Naive B cell (primary cell): ENCODE data around the gene WNT2. TPM values are rescaled to one million over a fixed set of nuclear protein-coding genes. Genes with fewer than 3 reads are reported as not detected.
A peak's percentile ranks its signal among the peaks of the same experiment; 100 is the strongest.

ENCODE experiments used
- ATAC-seq, 2 donors: fragments of 150-1000 bp; cut with Tn5 transposase; 2 replicates each; pipeline ENCODE4 v1.10.0; 2021; ENCODE audit warnings: low read depth in 2 of 2, mild to moderate bottlenecking in 2 of 2, moderate library complexity in 2 of 2
- DNase-seq: peaks from one replicate; pipeline ENCODE4 v3.0.0; 2022
- H3K27ac Mint-ChIP-seq, 6 donors: one replicate each; pipeline ENCODE4 v1.8.0; 2020 to 2022; ENCODE audit warnings: mild to moderate bottlenecking in 6 of 6, mixed read lengths in 6 of 6, moderate library complexity in 5 of 6, inconsistent platforms in 2 of 6
- H3K27me3 Mint-ChIP-seq, 3 donors: one replicate each; pipeline ENCODE4 v1.8.0; 2021 to 2022; ENCODE audit warnings: mixed read lengths in 3 of 3, mild to moderate bottlenecking in 1 of 3
- H3K36me3 Mint-ChIP-seq, 2 donors: one replicate each; pipeline ENCODE4 v1.8.0; 2020 to 2022; ENCODE audit warnings: mixed read lengths in 2 of 2, inconsistent platforms in 1 of 2, mild to moderate bottlenecking in 1 of 2
- H3K4me1 Mint-ChIP-seq, 3 donors: one replicate each; pipeline ENCODE4 v1.8.0; 2020 to 2022; ENCODE audit warnings: mixed read lengths in 3 of 3, inconsistent platforms in 1 of 3, mild to moderate bottlenecking in 1 of 3, moderate library complexity in 1 of 3
- H3K4me3 Mint-ChIP-seq, 8 donors: one replicate each; pipeline ENCODE4 v1.8.0; 2020 to 2022; ENCODE audit warnings: mild to moderate bottlenecking in 8 of 8, mixed read lengths in 8 of 8, moderate library complexity in 8 of 8, inconsistent platforms in 2 of 8
- H3K9me3 Mint-ChIP-seq, 7 donors: one replicate each; pipeline ENCODE4 v1.8.0; 2020 to 2022; ENCODE audit warnings: mixed read lengths in 7 of 7, mild to moderate bottlenecking in 5 of 7, inconsistent platforms in 2 of 7, moderate library complexity in 1 of 7
- polyA plus RNA-seq, 6 donors: library from polyadenylated mRNA; unstranded; fragments of 300-500 nt; fragmentation: Illumina TruSeq; gene quantifications; one replicate each; pipeline ENCODE4 v1.2.3, GENCODE V29; 2021; ENCODE audit warnings: low read depth in 6 of 6

WNT2 gene
- not detected for polyA plus RNA-seq

- Mint-ChIP-seq H3K9me3 (peaks cover 0 to 28% (median 6%) of the 10 kb centered on the region in 7 donors), H3K36me3 (peaks cover 0 to 6% of the 10 kb centered on the region in 2 donors), H3K4me3 (peak within 1 kb of the TSS in 1 of 8 donors; percentile 70), H3K4me1 (peaks cover 0 to 5% (median 5%) of the 10 kb centered on the region in 3 donors), H3K27me3 (peaks cover 47 to 70% (median 69%) of the 10 kb centered on the region in 3 donors), H3K27ac (no peak within 1 kb of the TSS)
- DNase-seq (no peak), ATAC-seq (no peak)
Observed at GRCh38 chr7:117322741-117323304, at the start of gene WNT2. WNT2 (minus strand) TSS chr7:117323058; CDS start chr7:117322989, 69 bp downstream.

GRCh38 chr7:117372073-117372472, 49.2 kb upstream of the WNT2 start:
- Mint-ChIP-seq H3K27me3 (peaks cover 0 to 4% (median 0%) of the 10 kb centered on the region in 3 donors), H3K27ac (no peak overlapping the region), H3K4me3 (no peak overlapping the region), H3K9me3 (peaks cover 0 to 4% (median 0%) of the 10 kb centered on the region in 7 donors), H3K36me3 (no peaks in the 10 kb centered on the region), H3K4me1 (no peaks in the 10 kb centered on the region)
- ATAC-seq: no peak
- DNase-seq: no peak

- Mint-ChIP-seq H3K4me3 (no peak overlapping the region), H3K9me3 (peaks cover 0 to 4% (median 3%) of the 10 kb centered on the region in 7 donors), H3K27me3 (no peaks in the 10 kb centered on the region), H3K27ac (no peak overlapping the region), H3K36me3 (no peaks in the 10 kb centered on the region), H3K4me1 (no peaks in the 10 kb centered on the region)
- ATAC-seq (no peak), DNase-seq (no peak)
Observed at GRCh38 chr7:117364339-117365080, 41.7 kb upstream of the WNT2 start.

GRCh38 chr7:117362294-117362888, 39.5 kb upstream of the WNT2 start:
- Mint-ChIP-seq H3K27ac (no peak overlapping the region), H3K36me3 (no peaks in the 10 kb centered on the region), H3K9me3 (peaks cover 0 to 5% (median 3%) of the 10 kb centered on the region in 7 donors), H3K4me3 (no peak overlapping the region), H3K27me3 (no peaks in the 10 kb centered on the region), H3K4me1 (no peaks in the 10 kb centered on the region)
- DNase-seq (no peak), ATAC-seq (no peak)

- no peak for ATAC-seq
- Mint-ChIP-seq H3K4me3 (no peak overlapping the region), H3K27me3 (peaks cover 0 to 8% (median 8%) of the 10 kb centered on the region in 3 donors), H3K27ac (no peak overlapping the region), H3K4me1 (no peaks in the 10 kb centered on the region), H3K36me3 (no peaks in the 10 kb centered on the region), H3K9me3 (peaks cover 0 to 5% (median 0%) of the 10 kb centered on the region in 7 donors)
- DNase-seq: no peak
Observed at GRCh38 chr7:117350027-117350426, 27.2 kb upstream of the WNT2 start.

- no peak overlapping the region for H3K4me3 Mint-ChIP-seq
- no peaks in the 10 kb centered on the region for H3K36me3 Mint-ChIP-seq
- H3K27ac Mint-ChIP-seq: no peak overlapping the region
- H3K4me1 Mint-ChIP-seq: no peaks in the 10 kb centered on the region
- peaks cover 0 to 8% (median 8%) of the 10 kb centered on the region in 3 donors for H3K27me3 Mint-ChIP-seq
- ATAC-seq: no peak
- no peak for DNase-seq
- H3K9me3 Mint-ChIP-seq: peaks cover 0 to 5% (median 0%) of the 10 kb centered on the region in 7 donors
Observed at GRCh38 chr7:117349570-117349969, 26.7 kb upstream of the WNT2 start.

- Mint-ChIP-seq H3K27ac (no peak overlapping the region), H3K4me1 (no peaks in the 10 kb centered on the region), H3K4me3 (no peak overlapping the region), H3K27me3 (peaks cover 0 to 8% (median 8%) of the 10 kb centered on the region in 3 donors), H3K36me3 (no peaks in the 10 kb centered on the region), H3K9me3 (peaks cover 0 to 6% (median 0%) of the 10 kb centered on the region in 7 donors)
- no peak for DNase-seq
- ATAC-seq: no peak
Observed at GRCh38 chr7:117347962-117348672, 25.3 kb upstream of the WNT2 start.

- Mint-ChIP-seq H3K4me3 (no peak overlapping the region), H3K36me3 (no peaks in the 10 kb centered on the region), H3K9me3 (peaks cover 0 to 8% (median 3%) of the 10 kb centered on the region in 7 donors), H3K27me3 (peaks cover 0 to 8% (median 8%) of the 10 kb centered on the region in 3 donors), H3K27ac (no peak overlapping the region), H3K4me1 (no peaks in the 10 kb centered on the region)
- no peak for ATAC-seq
- no peak for DNase-seq
Observed at GRCh38 chr7:117347480-117347879, 24.6 kb upstream of the WNT2 start.

GRCh38 chr7:117346161-117346560, 23.3 kb upstream of the WNT2 start:
- Mint-ChIP-seq H3K27ac (no peak overlapping the region), H3K27me3 (peaks cover 0 to 8% (median 8%) of the 10 kb centered on the region in 3 donors), H3K36me3 (no peaks in the 10 kb centered on the region), H3K9me3 (peaks cover 0 to 8% (median 3%) of the 10 kb centered on the region in 7 donors), H3K4me1 (no peaks in the 10 kb centered on the region), H3K4me3 (no peak overlapping the region)
- DNase-seq (no peak), ATAC-seq (no peak)

- H3K4me3 Mint-ChIP-seq: no peak overlapping the region
- no peaks in the 10 kb centered on the region for H3K4me1 Mint-ChIP-seq
- DNase-seq: no peak
- no peak overlapping the region for H3K27ac Mint-ChIP-seq
- no peaks in the 10 kb centered on the region for H3K27me3 Mint-ChIP-seq
- H3K9me3 Mint-ChIP-seq: peaks cover 0 to 7% (median 2%) of the 10 kb centered on the region in 7 donors
- ATAC-seq: no peak
- H3K36me3 Mint-ChIP-seq: no peaks in the 10 kb centered on the region
Observed at GRCh38 chr7:117338020-117338419, 15.2 kb upstream of the WNT2 start.

GRCh38 chr7:117333168-117333567, 10.3 kb upstream of the WNT2 start:
- no peak for DNase-seq
- Mint-ChIP-seq H3K36me3 (no peaks in the 10 kb centered on the region), H3K4me3 (no peak overlapping the region), H3K27ac (no peak overlapping the region), H3K9me3 (peaks cover 0 to 26% (median 10%) of the 10 kb centered on the region in 7 donors), H3K4me1 (no peaks in the 10 kb centered on the region), H3K27me3 (no peaks in the 10 kb centered on the region)
- ATAC-seq: no peak

GRCh38 chr7:117332031-117332430, 9.2 kb upstream of the WNT2 start:
- no peak overlapping the region for H3K4me3 Mint-ChIP-seq
- peaks cover 0 to 3% (median 0%) of the 10 kb centered on the region in 3 donors for H3K27me3 Mint-ChIP-seq
- H3K36me3 Mint-ChIP-seq: no peaks in the 10 kb centered on the region
- DNase-seq (no peak), ATAC-seq (no peak)
- H3K9me3 Mint-ChIP-seq: peaks cover 0 to 32% (median 8%) of the 10 kb centered on the region in 7 donors
- H3K4me1 Mint-ChIP-seq: no peaks in the 10 kb centered on the region
- no peak overlapping the region for H3K27ac Mint-ChIP-seq

GRCh38 chr7:117325836-117326235, 3.0 kb upstream of the WNT2 start:
- no peak overlapping the region for H3K4me3 Mint-ChIP-seq
- peaks cover 38 to 59% (median 57%) of the 10 kb centered on the region in 3 donors for H3K27me3 Mint-ChIP-seq
- H3K27ac Mint-ChIP-seq: no peak overlapping the region
- peaks cover 0 to 5% (median 5%) of the 10 kb centered on the region in 3 donors for H3K4me1 Mint-ChIP-seq
- peaks cover 0 to 6% of the 10 kb centered on the region in 2 donors for H3K36me3 Mint-ChIP-seq
- peaks cover 1 to 38% (median 6%) of the 10 kb centered on the region in 7 donors for H3K9me3 Mint-ChIP-seq
- DNase-seq (no peak), ATAC-seq (no peak)
